Heart right ventricle (tissue), 16 donors: Measurements from ENCODE around the gene CUTA. TPM values are rescaled to one million over a fixed set of nuclear protein-coding genes. Genes with fewer than 3 reads are reported as not detected.

ENCODE experiments used
- ATAC-seq, 8 donors: fragments of 200-7000 bp; cut with Tn5 transposase; one replicate each; pipeline ENCODE4 v1.9.1; 2020; ENCODE audit warnings: mild to moderate bottlenecking in 8 of 8, moderate library complexity in 8 of 8, moderate number of reproducible peaks in 1 of 8
- DNase-seq, 2 donors: peaks; one replicate each; pipeline ENCODE4 v3.0.0-alpha.2; 2020
- H3K27ac ChIP-seq, 10 donors: fragments of 200-600 bp; sonication (generic) in 2 of 10; one replicate each; pipeline versions ENCODE4 v1.5.0 to v1.8.0; 2020 to 2022; ENCODE audit warnings: mild to moderate bottlenecking in 3 of 10
- H3K27me3 ChIP-seq, 7 donors: fragments of 200-600 bp; one replicate each; pipeline ENCODE4 v1.8.0; 2021 to 2022; ENCODE audit warnings: mild to moderate bottlenecking in 2 of 7
- H3K36me3 ChIP-seq, 9 donors: fragments of 200-600 bp; sonication (generic) in 1 of 9; one replicate each; pipeline versions ENCODE4 v1.5.0 to v1.8.0; 2020 to 2022; ENCODE audit warnings: mild to moderate bottlenecking in 2 of 9
- H3K4me1 ChIP-seq, 9 donors: fragments of 200-600 bp; sonication (generic) in 1 of 9; one replicate each; pipeline versions ENCODE4 v1.5.0 to v1.8.0; 2020 to 2022; ENCODE audit warnings: mild to moderate bottlenecking in 4 of 9
- H3K4me3 ChIP-seq, 10 donors: fragments of 200-600 bp; sonication (generic) in 2 of 10; one replicate each; pipeline versions ENCODE4 v1.5.0 to v1.8.0; 2020 to 2022; ENCODE audit warnings: mild to moderate bottlenecking in 7 of 10, moderate library complexity in 2 of 10
- H3K9me3 ChIP-seq, 11 donors: fragments of 200-600 bp in 10 of 11; sonication (generic) in 2 of 11; one replicate each; pipeline versions ENCODE4 v1.5.0 to v1.8.0; 2013 to 2022; ENCODE audit warnings: mild to moderate bottlenecking in 2 of 11, control low read depth in 1 of 11, moderate library complexity in 1 of 11
- WGBS, 2 donors: extraction: QIAGEN DNeasy Blood & Tissue Kit; methylation state at CpG; one replicate each; pipeline ENCODE4 v1.1.7; 2013; ENCODE audit warnings: inconsistent platforms in 1 of 2; 5-methylcytosine and 5-hydroxymethylcytosine counted together
- intact Hi-C, 10 donors: fragments of 100-400 bp; cut with DNase I; formaldehyde crosslinking; loops; one replicate each; pipeline versions ENCODE4 v1.11.1 to v1.14.2; 2022
- polyA plus RNA-seq, 2 donors: library from polyadenylated mRNA; stranded (reverse); fragments of 200-250 nt; gene quantifications; one replicate each; pipeline ENCODE4 v1.2.3, GENCODE V29; 2013
- total RNA-seq, 10 donors: library from RNA; stranded (reverse); fragmentation: NEBNext Ultra II Directional in 3 of 10; extraction: Animal tissue kit (Norgen Biotek cat#: 25700) in 3 of 10; gene quantifications; one replicate each; pipeline versions ENCODE4 v1.2.1 to v1.2.4, GENCODE V29; 2021 to 2023
- TF ChIP-seq, protein P1 (sequence below), 9 donors: fragments of 200-600 bp; sonication (generic) in 2 of 9; IDR thresholded peaks; one replicate each; pipeline versions ENCODE4 v1.5.0 to v1.8.0; 2021 to 2022; ENCODE audit warnings: antibody characterized with exemption in 9 of 9, mild to moderate bottlenecking in 5 of 9, moderate library complexity in 1 of 9
- donor health status: Arrhythmogenic right ventricular cardiomyopathy.
- donor health status: ischemic (EF 13 %, LVEDD 7.1; RV severe dilation, severe dysfunction).
- donor health status: healthy with polysubstance abuse.
- donor health status: DM: no; HTN: yes; CAD: no.
- donor health status: DM: no; HTN: no; CAD: no.
- donor health status: ischemic (EF 25% LVEDD 6.9; RV normal size, moderate dysfunction).
- donor health status: ischemic (EF 25% LVEDD 5.7; RV mildly dilated, moderate dysfunction).
- donor health status: healthy.
- donor health status: DM: yes; HTN: yes; CAD: no.
- donor health status: Ischemic cardiomyopathy.
- donor health status: ischemic (EF 35%, LVEDD 5.7; RV mildly dilated, moderate dysfunction).
- donor health status: nonischemic (EF 11% LVEDD 7.7; RV severe dilation, severe dysfunction).
- donor health status: DM: yes; HTN: yes; CAD: no.
- donor health status: PGD.
- donor health status: ischemic (EF 29% LVEDD 5.4; RV normal size, mild dysfunction).
- donor health status: nonischemic (EF 23%, LVEDD 6.1; RV moderate dilation, normal function).

Gene CUTA
- total and polyA plus RNA-seq, 12 donors = 94.7 to 161 (median 114) TPM

DNA sequence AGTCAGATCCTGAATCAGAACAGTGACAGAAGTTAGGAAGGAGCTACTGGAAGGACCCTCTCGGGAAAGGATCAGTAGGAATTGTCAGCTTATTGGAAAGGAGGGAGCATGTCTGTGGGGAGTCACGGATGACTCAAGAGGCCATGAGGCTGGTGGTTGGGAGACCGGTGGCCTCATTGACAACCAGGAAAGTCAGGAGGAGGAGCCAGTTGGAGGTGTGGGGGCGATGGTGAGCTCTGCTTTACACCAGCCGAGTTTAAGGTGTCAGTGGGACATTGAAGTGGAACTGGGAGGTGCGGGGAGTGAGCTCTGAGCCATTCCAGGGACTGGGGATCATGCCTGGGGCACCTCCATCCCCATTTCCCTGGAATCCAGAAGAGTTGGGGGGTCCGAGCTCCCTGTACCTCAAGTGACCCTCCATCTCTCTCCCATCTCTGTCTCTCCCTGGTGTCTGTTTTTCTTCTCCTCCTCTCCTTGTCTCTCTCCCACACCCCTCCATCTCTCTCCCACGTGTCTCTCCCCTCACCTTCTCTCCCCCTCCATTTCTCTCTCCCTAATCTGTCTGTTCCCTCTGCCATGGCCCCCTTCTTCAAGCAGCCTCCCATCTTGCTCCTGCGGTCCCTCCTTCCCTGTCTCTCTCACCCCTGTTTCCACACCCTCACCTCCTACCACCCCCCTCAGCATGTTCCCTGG, 22.2 kb upstream of the CUTA start:
- ATAC-seq (no peak), DNase-seq (no peak)
- Histone ChIP-seq H3K4me1 (peaks cover 0 to 9% (median 0%) of the 10 kb centered on the region in 9 donors), H3K4me3 (no peak overlapping the region), H3K27me3 (no peaks in the 10 kb centered on the region), H3K36me3 (peaks cover 0 to 89% (median 15%) of the 10 kb centered on the region in 9 donors), H3K9me3 (no peaks in the 10 kb centered on the region), H3K27ac (no peak overlapping the region)
- TF ChIP-seq, protein P1, sequence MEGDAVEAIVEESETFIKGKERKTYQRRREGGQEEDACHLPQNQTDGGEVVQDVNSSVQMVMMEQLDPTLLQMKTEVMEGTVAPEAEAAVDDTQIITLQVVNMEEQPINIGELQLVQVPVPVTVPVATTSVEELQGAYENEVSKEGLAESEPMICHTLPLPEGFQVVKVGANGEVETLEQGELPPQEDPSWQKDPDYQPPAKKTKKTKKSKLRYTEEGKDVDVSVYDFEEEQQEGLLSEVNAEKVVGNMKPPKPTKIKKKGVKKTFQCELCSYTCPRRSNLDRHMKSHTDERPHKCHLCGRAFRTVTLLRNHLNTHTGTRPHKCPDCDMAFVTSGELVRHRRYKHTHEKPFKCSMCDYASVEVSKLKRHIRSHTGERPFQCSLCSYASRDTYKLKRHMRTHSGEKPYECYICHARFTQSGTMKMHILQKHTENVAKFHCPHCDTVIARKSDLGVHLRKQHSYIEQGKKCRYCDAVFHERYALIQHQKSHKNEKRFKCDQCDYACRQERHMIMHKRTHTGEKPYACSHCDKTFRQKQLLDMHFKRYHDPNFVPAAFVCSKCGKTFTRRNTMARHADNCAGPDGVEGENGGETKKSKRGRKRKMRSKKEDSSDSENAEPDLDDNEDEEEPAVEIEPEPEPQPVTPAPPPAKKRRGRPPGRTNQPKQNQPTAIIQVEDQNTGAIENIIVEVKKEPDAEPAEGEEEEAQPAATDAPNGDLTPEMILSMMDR (IDR thresholded peaks at IDR 0.05) = no peak
- intact Hi-C loops = loop anchor here in 1 of 10 donors (10.0 kb wide), 1 partner anchor 255 kb away; no protein-coding TSS in a partner anchor
- 75 to 80% methylated on average over 9 of the region's 9 CpGs for WGBS, 2 donors

DNA sequence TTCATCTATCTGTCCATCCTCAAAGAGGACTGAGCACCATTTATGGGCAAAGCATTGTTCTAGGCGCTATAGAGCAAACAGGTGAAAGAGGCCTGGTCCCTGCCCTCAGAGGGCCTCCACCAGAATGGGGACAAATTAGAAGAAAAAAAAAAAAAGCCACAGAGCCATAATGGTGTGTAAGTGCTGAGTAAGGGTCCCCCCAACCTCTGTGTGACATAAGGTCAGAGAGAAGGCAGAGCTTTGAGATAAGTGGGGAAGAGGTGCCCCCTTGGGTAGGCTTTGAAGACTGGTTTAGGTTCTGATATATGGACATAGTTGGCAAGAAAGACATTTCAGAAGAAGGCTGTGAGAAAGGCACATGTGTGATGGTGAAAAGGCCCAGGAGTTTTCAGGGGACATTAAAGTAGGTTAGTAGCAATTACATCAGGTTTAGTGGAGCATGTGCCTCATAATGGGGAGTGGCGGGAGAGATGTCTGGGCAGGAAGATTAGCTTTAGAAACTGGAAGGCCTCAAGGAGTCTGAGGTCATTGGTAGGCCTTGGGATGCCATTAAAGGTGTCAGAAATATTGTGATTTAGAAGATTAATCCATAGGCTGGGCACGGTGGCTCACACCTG, 21.2 kb upstream of the CUTA start:
- Histone ChIP-seq H3K4me3 (no peak overlapping the region), H3K9me3 (no peaks in the 10 kb centered on the region), H3K27me3 (no peaks in the 10 kb centered on the region), H3K27ac (no peak overlapping the region), H3K36me3 (peaks cover 0 to 87% (median 15%) of the 10 kb centered on the region in 9 donors), H3K4me1 (peaks cover 0 to 7% (median 2%) of the 10 kb centered on the region in 9 donors)
- intact Hi-C loops = loop anchor here in 1 of 10 donors (10.0 kb wide), 1 partner anchor 256 kb away; no protein-coding TSS in a partner anchor
- TF ChIP-seq, protein P1 (IDR thresholded peaks at IDR 0.05) = no peak
- DNase-seq (no peak), ATAC-seq (no peak)
- 97 to 100% methylated on average over 3 of the region's 3 CpGs for WGBS, 2 donors

DNA sequence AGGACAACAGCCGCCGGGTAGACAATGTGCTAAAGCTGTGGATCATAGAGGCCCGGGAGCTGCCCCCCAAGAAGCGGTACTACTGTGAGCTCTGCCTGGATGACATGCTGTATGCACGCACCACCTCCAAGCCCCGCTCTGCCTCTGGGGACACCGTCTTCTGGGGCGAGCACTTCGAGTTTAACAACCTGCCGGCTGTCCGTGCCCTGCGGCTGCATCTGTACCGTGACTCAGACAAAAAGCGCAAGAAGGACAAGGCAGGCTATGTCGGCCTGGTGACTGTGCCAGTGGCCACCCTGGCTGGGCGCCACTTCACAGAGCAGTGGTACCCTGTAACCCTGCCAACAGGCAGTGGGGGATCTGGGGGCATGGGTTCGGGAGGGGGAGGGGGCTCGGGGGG, 19.8 kb upstream of the CUTA start:
- 95% methylated on average over 18 of the region's 18 CpGs for WGBS, 2 donors
- no peaks in the 10 kb centered on the region for H3K27me3 ChIP-seq
- intact Hi-C loops = loop anchor here in 1 of 10 donors (10.0 kb wide), 1 partner anchor 257 kb away; no protein-coding TSS in a partner anchor
- DNase-seq (no peak), ATAC-seq (no peak)
- peaks cover 0 to 72% (median 10%) of the 10 kb centered on the region in 9 donors for H3K36me3 ChIP-seq
- TF ChIP-seq, protein P1 (IDR thresholded peaks at IDR 0.05) = no peak
- H3K9me3 ChIP-seq = no peaks in the 10 kb centered on the region
- no peak overlapping the region for H3K4me3 ChIP-seq
- no peak overlapping the region for H3K27ac ChIP-seq
- peaks cover 2 to 17% (median 9%) of the 10 kb centered on the region in 9 donors for H3K4me1 ChIP-seq

DNA sequence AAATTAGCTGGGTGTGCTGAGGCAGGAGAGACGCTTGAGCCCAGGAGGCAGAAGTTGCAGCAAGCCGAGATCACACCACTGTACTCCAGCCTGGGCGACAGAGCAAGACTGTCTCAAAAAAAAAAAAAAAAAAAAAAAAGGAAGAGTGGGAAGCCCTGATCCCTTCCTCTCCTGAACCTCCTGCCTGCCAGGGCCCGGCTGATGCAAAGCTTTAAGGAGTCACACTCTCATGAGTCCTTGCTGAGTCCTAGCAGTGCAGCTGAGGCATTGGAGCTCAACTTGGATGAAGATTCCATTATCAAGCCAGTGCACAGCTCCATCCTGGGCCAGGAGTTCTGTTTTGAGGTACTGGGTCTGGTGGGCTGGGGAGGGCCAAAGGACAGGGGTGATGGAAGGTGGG, 17.1 kb upstream of the CUTA start:
- intact Hi-C loops = loop anchor here in 1 of 10 donors (10.0 kb wide), 1 partner anchor 260 kb away; no protein-coding TSS in a partner anchor

More for the DNA sequence above, 17.1 kb upstream of the CUTA start:
- Histone ChIP-seq H3K9me3 (no peaks in the 10 kb centered on the region), H3K4me1 (peaks cover 5 to 42% (median 32%) of the 10 kb centered on the region in 9 donors), H3K4me3 (no peak overlapping the region), H3K27ac (no peak overlapping the region), H3K36me3 (peaks cover 0 to 48% (median 10%) of the 10 kb centered on the region in 9 donors), H3K27me3 (no peaks in the 10 kb centered on the region)
- TF ChIP-seq, protein P1 (IDR thresholded peaks at IDR 0.05) = no peak
- 84 to 91% methylated on average over 4 of the region's 4 CpGs for WGBS, 2 donors
- DNase-seq (no peak), ATAC-seq (no peak)
